GM21723 (cell line): Measurements from ENCODE around the gene PAX9.

Source experiments
- ATAC-seq: cut with Tn5 transposase; IDR thresholded peaks from one replicate; pipeline ENCODE4 v1.9.1; 2021; ENCODE audit warnings: mild to moderate bottlenecking, moderate library complexity; ENCODE audit not compliant: unreplicated experiment

Gene PAX9

DNA sequence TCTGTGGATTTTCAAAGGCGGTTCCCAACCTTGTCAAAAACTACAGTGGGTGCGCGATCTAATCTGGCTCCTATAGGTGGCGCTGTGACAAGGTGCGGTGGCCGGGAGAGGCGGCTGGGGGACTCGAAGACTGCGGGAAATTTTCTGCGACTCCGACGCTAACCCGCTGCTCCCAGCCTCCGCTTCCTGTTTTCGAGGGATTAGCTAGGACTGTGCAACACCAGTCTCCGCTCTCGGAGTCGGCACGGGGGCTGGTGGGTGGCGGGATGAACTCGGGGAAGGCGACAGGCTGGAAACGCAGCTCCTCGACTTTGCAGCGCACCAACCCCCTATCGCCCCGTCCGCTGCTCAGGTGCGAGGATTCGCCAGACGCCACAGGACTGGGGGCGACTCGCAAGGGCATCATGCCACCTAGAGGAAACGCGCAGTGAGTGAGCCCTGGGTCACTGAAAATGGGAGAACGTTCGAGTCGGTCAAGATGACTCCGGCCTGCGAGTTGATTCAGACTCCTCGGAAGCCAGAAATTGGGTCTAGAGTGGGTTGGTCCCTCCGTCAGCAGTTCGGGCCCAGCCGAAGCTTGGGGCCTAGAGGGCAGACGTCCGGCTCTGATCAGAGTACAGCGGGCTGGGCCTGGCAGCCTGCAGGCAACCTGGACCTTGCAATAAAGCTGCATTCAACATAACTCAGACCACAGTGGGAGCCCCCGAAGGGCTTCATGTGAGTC, 5.5 kb upstream of the PAX9 start:
- no peak for ATAC-seq

DNA sequence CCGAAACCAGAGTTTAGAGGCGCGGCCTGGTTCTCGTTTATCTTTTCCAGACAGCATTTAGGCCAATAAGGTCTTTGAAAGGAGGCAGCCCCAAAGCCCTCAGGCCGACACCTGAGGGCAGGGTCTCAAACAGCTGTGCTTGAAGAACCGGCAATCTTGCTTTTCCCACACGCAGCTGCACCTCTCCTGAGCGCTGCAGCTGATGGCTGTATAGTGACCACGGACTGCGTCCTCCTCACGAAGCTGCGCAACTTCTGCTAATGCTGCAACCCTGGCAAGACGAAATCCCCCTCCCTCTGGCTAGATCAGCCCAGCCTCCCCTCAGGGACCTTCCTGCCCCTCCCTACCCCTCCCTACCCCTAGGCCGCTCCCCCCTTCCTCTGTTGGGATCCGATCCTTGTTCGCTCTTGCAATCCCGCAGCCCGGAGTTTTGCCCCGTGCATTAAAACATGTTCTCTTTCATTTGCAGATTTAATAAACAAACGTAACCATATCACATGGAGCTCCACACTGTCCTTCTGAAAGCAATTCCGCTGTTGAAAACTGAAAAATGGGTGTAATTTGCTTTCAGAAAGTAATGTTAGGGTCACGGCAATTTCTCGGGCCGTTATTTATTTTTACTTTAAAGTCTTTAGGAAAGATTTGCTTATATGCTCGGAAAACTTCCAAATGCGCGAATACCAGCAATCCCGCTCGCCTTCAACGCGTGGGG, 4.8 kb upstream of the PAX9 start:
- ATAC-seq, result no peak

DNA sequence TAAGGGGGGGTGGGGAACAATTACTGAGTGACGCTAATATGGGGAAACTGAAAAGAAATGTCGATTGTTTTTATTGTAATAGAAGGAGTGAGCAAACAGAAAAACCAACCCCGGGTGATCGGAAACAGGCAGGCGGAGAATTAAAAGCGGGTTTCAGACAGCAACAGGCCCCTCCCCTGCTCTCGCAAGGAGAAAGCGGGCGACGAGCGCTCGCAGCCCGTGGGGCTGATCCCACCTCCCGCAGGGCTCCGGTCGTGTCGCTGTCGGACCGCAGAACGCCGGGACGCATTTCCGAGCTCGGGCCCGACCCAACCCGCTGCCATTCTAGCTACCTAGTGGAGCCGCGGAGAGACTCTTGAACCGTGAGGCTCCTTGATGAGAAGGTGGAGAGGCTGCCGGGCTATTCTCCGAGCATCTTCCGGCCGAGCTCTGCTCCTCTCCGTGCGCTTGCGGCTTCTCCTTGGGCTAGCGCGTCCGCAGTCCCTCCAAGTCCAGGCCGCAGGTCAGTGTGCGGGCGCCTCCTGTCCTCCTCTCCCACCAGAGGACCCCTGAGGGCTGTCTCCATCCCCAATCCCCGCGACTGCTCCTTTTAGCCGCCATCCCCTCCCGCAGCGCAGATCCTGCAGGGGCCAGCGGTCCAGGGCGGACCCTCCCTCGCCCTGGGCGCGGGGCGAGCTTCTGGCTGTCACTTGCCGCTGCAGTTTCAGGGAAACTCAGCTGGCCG, 4.1 kb upstream of the PAX9 start:
- ATAC-seq, result no peak

DNA sequence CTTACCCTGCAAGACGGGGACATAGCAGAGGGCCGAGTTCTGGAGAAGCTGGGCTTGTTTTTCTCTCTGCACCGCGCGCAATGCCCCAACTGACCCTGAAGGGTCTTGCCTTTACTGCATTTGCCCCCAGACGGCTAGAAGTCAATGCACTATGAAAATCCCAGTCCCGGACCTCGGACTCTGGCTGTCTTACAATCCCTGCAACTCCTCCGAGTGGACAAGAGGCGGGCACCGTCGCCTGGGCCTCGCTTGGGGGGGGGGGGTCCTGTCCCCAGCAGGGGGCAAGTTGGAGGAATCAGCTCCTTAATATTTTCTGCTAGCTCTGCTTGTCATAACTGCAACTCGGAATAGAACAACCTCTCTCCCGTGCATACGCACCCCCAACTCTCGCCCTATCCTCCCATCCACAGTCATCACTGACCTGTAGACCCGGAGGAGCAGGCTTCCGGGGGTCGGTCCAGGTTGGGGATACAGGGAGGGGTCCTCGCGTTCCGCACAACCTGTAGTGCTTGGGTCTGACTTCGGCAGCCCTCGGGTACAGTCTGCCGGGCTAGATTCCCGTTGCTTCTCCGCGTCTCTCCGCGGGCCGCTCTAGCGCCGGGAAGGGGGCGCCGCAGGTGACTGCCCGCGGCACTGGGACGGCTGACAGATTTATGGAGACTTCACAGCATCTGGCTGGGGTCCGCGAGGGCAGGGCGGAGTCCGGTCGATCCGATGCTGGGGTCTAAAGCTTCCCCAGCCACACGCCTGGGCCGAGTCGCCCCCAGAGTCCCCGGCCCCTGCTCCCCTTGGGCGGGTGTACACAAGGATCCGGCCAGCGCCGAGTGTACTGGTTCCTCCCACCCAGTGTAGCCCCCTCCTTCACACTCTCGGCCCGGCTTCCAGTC, 3.3 kb upstream of the PAX9 start:
- no peak for ATAC-seq

DNA sequence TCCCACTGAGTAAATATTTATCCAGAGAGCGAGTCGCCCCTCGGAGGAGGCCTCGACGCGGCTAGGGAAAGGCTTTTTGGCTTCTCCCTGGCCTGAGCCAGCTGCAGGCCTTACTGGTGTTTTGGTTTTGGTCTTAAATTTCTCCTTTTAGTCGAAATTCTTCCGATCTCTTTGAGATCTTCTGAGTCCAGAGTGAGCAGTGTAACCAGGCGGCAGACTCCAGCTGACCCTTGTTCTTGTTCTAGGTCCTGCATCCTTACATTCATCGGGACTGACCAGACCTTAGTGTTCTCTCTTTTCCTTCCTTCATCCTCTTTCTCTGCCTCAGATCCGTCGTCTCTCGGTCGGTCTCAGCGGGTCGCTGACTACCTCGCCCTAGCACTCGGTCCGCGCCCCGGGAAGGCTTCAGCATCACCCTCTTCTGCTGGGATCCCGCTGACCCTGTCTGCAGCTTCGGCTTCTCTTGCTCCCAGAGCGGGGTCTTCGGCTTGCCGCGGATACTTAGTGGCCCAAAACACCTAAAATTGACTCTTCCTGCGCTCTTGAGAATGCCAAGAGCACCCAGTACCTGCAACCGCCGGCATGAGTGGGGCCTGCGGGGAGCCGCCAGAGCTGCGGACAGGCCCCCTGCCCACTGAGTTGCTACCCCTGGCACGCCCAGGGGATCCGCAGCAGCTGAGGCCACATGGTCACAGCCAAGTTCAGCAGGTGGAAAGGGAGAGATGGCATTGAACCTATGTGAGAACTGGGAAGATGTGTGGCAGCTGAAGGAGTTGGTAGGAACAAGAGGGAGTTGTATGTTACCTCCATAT, 2.4 kb upstream of the PAX9 start:
- no peak for ATAC-seq

DNA sequence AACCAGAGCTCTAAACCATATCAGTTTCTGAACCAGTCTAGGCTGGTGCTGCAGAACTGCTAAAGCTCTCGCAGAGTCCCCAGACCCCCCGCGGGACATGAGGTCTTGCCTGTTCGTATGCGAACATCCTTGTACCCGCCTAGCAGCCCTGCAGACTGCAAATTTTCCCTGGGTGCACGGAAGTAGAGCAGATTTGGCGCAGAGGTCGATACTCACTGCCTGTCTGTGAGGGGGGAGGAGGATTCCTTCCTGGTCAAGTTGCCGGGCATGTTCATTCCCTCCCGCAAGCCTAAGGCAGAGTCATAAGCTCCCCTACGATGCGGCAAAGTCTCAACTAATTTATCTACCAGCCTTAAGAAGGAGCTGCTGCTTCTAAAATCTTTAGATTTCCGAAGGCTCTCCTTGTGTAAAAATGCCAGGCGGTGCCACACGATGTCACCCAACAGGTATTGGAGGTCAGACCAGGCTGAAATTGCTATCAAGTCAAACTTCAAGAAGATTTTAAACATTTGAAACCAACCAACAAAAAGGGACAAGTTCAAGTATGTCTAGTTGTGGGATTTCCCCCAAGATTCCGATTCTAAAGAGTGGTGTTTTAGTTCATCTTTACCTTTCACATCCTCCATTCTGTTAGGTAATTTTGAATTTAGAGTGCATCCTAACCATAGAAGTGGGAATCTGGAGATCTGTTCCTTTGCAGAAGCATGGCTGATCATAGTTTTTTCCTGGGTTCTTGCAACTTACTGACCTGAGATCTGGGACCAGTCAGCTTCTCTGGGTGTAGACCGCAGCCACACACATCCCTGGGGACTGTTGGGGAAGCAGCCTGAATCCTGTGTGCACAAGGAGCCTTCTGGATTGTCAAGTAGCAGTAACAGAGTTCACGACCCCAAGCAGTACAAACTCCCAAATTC, 1.6 kb upstream of the PAX9 start:
- no peak for ATAC-seq

DNA sequence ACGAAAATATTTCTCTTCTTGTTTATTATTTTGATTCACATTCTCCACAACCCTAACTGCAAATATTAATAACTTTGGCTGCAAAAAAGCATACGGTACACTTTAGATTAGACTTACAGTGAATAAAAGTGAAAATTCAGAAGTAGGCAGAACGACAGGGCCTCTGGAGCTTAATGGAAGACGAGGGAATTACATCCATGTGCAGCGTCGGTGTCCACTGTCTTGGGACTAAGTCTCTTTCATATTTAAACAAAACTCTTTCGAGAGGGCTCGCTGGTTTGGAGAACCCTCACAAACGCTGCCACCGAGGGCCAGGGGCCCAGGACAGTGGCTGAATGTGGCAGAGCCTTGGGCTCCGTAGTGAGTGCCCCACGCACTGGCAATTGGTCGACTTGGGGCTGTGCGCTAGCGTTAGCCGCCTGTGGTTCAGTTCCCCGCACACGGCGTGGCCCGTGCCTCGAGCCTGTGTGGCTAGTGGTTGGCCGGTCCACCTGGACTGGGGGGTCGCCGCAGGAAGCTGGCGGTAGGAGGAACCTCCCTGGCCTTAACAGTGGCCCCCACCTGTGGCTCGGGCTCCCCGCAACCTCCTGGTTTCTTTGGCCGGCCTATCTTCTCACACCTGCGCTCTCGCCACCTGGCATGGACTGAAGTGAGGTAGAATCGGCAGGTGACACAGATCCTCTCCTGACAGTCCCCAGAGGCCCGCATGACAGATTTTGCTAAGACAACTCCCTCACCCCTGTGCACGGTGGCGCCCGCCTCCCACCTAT, 739 bp upstream of the PAX9 start:
- ATAC-seq, result no peak

DNA sequence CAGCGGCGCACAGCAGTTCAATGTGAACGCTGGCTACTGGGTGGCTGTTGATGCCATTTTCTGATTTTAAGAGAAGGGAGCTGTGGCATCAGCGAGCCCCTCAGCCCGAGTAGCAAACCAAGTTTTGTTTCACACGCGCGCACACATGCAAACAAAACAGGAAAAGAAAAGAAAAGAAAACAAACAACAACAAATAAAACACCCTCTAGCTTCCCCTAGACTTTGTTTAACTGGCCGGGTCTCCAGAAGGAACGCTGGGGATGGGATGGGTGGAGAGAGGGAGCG, 540 bp downstream of the PAX9 start:
- no peak for ATAC-seq

DNA sequence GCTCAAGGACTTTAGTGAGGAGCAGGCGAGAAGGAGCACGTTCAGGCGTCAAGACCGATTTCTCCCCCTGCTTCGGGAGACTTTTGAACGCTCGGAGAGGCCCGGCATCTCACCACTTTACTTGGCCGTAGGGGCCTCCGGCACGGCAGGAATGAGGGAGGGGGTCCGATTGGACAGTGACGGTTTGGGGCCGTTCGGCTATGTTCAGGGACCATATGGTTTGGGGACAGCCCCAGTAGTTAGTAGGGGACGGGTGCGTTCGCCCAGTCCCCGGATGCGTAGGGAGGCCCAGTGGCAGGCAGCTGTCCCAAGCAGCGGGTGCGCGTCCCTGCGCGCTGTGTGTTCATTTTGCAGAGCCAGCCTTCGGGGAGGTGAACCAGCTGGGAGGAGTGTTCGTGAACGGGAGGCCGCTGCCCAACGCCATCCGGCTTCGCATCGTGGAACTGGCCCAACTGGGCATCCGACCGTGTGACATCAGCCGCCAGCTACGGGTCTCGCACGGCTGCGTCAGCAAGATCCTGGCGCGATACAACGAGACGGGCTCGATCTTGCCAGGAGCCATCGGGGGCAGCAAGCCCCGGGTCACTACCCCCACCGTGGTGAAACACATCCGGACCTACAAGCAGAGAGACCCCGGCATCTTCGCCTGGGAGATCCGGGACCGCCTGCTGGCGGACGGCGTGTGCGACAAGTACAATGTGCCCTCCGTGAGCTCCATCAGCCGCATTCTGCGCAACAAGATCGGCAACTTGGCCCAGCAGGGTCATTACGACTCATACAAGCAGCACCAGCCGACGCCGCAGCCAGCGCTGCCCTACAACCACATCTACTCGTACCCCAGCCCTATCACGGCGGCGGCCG, 1.1 kb downstream of the PAX9 start:
- ATAC-seq, result no peak

DNA sequence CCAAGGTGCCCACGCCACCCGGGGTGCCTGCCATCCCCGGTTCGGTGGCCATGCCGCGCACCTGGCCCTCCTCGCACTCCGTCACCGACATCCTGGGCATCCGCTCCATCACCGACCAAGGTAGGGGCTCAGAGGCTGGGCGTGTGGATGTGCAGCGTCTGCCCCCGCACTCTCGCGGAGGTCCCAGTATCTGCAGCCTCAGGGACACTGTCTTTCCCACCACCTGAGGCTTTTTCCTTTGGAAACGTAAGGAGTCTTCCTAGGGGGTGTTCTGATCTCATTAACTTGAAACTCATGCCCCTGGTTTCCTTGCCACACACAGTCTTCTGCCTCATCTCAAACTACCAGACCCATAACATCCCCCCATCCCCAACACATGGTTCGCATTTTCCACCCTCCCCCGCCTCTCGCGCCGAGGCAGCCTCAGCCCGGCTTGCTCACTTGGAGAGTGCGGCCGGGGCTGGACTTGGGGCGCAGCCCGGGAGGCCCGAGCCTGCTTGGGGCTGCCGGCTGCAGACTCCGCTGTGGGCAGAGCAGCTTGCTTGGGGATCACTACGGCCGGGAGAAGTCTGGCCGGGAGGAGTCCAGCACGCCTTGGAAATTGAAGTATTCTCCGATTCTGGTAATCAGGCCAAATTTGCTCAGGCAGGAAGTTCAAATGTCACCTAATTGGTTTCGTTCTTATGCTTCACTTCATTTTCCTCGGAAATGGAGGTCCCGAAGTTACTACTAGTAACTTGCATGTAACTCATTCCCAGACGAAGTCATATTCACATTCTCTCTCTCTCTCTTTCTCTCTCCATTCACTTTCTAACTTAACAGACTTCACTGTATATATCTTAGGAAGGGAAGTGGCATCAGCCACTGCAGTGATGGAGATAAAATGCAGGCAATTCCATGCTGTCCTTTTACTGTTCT, 2.0 kb downstream of the PAX9 start:
- ATAC-seq, result no peak

DNA sequence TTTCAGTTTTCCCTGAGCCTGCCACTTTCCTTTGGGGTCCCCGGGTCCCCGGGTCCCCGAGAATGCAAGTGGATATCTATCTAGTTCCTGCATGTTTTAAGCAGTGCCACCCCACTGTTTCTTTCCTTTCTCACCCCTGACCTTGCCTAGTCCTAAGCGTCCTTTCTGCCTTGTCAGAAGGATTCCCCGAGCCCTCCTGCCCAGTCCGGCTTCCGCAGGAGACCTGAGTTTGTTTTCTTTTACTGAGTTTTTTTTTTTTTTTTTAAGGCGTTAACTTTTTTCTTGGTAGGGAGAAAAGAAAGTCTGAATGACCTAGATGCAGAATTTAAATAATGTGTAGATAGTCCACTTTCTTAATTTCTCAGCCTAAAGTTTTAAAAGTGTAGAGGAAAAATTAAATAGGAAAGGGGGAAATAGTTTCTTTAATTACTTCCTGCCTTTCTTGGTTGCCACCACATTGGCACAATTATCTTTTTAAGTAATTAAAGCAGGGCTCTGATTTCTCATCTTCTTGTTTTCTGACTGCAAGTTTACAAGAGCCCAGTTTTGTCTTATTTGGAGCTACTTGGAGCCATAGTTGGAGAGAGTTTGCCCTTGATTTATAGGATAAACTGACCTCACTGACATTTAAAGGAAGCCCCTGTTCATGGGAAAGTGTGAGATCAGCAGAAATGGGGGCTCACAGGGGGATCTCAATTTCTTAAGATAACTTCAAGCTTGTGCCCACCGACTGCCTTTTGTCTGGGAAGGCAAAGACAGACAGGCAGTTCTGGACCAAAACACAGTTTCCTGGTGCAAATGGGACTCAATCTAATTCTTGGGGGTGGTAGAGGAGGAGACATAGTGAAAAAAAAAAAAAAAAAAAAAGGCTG, 2.9 kb downstream of the PAX9 start:
- no peak for ATAC-seq

DNA sequence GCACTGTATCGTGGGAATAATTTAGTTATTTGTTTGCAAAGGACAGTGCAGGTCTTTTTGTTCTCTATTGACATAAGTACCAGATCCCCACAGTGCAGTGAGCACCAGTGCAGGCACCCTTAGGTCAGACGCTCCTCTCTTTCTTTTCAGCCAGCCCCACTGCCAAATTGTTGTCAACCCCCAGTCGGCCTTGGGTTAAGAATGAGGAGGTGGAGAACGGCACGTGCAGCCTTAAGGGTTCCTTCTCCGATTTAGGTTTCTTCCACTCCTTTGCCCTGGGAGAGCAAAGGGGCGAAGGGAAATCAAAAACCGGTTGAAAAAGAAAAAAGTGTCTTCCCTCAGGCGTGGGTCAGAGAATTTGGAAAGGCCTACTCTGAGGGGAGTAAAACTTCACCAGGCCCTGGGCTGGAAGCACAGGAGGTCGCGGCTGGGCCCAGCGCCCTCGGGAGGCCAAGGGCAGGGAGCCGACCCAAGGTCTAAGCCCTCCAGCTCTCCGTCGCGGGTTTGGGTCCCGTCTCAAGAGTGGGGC, 4.3 kb downstream of the PAX9 start:
- no peak for ATAC-seq

DNA sequence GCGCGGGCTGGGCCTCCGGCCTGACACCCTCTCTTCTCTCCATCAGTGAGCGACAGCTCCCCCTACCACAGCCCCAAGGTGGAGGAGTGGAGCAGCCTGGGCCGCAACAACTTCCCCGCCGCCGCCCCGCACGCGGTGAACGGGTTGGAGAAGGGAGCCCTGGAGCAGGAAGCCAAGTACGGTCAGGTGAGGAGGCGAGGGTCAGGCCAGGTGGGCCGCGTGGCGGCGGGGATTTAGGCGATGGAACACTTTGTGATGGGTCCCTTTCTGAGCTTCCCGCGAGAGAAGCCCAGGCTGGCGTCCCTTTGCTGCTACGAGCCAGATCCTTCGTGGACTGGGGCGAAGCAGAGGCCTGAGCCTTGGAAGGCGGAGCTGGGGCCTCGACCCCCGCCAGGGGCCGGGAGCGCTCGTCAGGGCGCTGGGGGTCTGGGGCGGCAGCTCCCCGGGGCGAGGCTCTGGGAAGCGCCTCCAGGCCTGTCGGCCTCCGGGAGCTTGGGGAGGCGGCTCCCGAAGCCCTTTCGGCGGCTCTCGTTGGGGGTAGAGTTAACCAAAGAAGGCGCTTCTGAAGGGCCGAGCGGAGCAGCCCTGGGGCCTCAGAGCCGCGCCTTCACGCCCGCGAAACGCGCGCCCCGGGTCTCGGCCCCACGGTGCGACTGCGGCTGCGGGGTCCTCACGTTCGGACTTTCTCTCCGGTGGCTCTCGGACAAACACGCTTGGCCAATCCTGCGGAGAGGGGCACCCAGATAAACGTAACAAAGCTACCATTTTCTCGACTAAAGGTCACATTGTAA, 5.0 kb downstream of the PAX9 start:
- no peak for ATAC-seq

DNA sequence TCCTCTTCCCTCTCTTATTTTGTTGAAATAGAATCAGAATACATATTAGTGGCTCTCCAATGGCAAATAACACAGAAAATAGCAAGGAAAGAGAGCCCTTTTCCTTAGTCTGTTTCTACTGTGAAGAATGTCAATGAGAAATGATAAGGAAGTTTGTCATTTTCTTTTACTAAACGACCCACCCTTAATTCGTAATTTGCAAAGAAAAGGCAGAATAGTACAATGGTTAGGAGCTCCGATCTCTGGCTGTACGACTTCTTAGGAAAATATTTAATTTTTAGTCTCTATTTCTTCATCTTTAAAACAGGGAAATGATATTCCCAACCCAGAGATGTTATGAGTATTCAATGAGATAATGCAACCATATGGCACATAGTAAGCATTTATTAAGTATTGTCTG, 6.0 kb downstream of the PAX9 start:
- ATAC-seq, result no peak

DNA sequence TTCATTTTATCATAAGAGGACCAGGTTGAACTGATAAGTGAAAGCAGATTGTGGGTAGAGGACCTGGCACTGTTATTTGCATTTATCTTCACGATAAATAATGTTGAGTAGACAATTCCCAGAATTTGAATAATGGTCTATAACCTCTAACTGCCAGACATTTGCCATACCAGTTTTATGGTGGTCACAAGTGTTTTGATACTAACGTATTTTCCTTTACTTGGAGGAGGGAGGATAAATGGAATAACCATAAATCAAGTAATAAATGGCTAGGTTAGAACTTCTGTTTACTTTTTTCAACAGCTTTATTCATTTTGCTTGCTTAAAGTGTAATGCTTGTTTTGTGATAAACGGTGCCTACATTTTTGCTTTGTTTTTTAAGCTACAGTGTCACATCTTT, 9.5 kb downstream of the PAX9 start:
- ATAC-seq, result no peak
